Fibroblast of peridontal ligament (primary cell): ENCODE results near the gene CAMSAP3.

Experiments
- DNase-seq: peaks from one replicate; pipeline ENCODE4 v3.0.0-alpha.2; 2010; ENCODE audit errors: extremely low read depth

The CAMSAP3 gene

DNA sequence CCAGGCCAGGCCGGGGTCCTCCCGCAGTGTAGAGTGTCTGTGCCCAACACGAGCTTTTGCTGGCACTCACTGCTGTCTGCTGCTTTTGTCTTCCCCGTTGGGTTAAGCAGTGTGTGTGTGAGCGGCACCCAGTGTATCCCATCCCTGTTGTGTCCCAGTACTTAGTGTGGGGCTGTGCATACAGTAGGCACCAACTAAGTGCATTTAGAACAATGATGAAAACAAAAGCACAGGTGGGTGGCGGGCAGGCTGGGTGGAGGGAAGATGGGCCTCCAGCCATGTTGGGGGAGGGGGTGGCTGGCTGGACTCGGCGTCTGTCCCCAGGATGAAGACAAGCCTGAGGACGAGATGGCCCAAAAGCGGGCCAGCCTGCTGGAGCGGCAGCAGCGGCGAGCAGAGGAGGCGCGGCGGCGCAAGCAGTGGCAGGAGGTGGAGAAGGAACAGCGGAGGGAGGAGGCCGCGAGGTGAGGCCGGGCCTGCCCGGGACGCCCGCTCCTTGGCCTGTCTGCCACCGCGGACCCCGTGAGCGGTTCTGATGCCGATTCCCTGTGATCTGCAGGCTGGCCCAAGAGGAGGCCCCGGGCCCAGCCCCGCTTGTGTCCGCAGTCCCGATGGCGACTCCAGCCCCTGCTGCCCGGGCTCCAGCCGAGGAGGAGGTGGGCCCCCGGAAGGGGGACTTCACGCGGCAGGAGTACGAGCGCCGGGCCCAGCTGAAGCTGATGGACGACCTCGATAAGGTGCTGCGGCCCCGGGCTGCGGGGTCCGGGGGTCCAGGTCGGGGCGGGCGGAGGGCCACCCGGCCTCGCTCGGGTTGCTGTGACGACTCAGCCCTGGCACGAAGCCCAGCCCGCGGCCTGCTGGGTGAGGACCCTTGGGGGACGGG, 19.4 kb downstream of the CAMSAP3 start:
- no peak for DNase-seq

GRCh38 chr19:7617172-7617571, 21.5 kb downstream of the CAMSAP3 start:
- DNase-seq = no peak

DNA sequence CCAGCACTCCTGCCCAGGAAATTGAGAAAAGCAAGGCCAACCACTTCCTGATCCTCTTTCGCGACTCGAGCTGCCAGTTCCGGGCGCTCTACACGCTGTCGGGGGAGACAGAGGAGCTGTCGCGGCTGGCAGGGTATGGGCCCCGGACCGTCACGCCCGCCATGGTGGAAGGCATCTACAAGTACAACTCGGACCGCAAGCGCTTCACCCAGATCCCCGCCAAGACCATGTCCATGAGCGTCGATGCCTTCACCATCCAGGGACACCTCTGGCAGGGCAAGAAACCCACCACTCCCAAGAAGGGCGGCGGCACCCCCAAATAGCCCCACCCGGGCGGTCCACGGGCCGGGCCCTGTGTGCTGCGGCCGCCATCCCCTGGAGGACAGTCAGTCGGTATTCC, 22.1 kb downstream of the CAMSAP3 start:
- DNase-seq = no peak

GRCh38 chr19:7618348-7618747, 22.7 kb downstream of the CAMSAP3 start:
- no peak for DNase-seq

- DNase-seq = no peak
Measured at GRCh38 chr19:7618771-7619510, 23.3 kb downstream of the CAMSAP3 start.

DNA sequence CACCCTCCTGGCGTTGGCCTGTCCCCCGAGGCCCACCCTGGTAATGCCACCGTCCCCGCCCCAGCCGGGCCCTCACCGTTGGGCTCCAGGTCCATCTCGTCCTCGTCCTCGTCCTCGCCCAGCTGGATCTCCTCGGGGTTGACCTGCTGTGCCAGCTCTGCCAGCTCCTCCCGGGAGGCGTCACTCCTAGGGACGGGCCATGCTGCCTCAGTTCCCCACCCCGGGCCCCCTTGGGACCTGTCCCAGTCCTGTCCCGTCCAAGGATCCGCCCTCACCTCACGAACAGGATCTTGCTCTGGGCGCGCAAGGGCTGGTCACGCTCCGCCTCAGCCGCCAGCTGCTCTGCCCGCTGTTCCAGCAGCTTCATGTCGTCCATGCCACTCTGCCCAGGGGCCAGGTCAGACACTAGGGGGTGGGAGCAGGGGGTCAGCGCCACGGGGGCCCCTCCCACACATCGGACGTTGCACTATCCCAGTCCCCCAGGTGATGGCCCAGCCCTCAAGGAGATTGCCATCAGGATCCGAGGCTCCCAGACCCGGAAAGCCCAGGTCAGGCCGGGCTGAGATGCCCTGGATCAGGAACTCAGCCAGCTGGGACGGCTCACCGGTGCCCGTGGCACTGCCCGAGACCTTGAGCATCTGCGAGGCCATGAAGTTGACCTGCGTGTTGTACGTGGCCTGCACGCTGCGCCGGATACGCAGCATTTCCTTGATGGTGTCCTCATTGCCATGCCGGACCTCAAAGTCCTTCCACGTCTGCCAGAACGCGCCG, 24.2 kb downstream of the CAMSAP3 start:
- DNase-seq = no peak

- no peak for DNase-seq
Measured at GRCh38 chr19:7620442-7621412, 25.1 kb downstream of the CAMSAP3 start.

DNA sequence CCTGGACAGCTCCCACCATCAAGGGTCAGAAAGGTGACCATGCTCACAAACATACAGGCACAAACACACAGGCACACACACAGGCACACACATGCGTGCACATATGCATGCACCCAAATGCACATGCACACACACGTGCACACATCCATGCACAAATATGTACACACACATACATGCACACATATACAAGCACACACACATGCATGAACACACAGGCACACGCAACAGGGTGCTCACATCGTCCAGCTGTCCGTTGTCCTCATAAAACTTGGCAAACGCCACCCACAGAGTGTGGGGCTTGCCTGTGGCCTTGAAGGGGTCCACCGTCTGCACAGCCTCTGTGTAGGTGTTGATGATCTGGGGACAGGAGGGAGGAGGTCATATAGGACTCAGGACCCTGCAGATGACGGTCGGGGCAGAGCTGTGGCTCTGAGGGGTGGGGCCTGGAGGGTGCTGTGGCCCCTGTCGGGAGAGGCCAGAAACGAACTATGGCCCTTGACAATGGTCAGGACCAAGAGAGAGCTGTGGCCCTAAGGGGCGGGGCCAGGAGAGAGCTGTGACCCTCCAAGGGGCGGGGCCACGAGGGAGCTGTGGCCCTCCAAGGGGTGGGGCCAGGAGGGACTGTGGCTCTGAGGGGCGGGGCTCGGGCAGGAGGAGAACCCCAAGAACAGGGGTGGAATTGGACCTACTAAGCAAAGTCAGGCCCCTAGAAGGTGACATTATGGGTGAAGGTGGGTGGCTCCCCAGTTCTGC, 27.4 kb downstream of the CAMSAP3 start:
- DNase-seq = no peak

DNA sequence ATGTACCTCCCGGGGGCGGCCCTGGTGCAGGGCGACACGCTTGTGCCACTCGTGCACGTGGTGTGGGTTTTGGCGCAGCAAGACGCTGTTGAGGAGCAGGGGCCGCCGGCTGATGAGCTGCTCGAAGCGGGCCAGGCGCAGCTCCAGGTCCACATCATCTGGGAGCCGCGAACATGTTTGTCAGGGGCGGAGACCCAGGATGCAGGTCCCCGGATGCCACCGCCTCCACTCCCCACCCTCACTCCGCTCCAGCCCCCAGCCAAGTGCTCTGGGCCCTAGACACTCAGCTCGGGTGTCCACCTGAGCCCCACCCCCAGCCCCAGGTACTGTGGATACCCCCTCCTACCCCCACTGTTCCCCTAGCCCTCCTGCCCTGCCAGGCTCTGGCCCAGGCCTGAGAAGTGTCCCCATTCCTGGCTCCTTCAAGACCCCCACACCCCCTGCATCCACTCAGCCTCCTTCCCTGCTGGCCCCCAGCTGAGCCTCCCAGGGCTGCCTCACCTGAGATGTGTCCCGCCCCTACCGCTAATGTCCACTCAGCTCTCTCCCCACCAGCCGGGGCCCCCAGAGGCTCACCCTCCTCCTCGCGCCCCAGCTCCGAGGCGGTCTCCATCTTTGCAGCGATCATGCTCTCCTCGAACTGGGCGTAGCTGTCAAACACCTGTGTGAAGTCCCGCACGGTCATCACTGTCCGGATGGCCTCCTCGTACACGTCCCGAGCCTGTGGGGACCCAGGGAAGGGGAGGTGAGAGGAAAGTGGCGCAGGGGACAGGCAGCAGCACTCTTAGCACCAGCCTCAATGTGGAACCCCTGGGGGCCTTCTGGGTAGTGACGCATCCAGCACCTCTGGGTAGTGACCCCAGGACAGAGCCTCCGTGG, 28.3 kb downstream of the CAMSAP3 start:
- no peak for DNase-seq

- no peak for DNase-seq
Measured at GRCh38 chr19:7624810-7625209, 29.1 kb downstream of the CAMSAP3 start.

DNA sequence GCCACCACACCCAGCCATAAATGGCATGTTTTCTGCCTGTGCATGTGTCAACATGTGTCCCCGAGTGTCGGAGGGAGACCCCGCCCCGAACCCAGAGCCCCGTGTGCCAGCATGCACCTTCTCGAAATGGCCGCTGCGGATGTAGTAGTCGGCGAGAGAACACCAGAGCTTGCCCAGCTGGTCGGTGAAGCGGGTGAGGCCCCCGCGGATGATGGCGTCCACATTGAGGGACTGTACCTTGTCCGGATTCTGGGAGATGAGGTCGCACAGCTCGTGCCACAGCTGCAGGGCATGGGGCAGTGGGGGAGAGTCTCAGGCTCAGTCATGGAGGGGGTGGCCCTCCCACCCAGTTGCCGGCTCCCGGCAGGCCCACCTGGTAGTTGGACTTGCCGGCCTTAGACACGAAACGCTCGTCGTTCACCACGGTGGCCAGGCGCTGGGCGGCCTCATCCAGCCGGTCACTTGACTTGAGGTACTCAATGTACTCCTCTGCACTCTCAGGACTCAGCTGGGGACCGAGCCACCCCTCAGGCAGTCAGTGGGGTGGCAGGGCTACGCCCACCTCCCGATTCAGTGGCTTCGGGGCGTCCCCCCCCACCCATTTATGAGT, 30.2 kb downstream of the CAMSAP3 start:
- no peak for DNase-seq

- no peak for DNase-seq
Measured at GRCh38 chr19:7627166-7627565, 31.5 kb downstream of the CAMSAP3 start.

DNA sequence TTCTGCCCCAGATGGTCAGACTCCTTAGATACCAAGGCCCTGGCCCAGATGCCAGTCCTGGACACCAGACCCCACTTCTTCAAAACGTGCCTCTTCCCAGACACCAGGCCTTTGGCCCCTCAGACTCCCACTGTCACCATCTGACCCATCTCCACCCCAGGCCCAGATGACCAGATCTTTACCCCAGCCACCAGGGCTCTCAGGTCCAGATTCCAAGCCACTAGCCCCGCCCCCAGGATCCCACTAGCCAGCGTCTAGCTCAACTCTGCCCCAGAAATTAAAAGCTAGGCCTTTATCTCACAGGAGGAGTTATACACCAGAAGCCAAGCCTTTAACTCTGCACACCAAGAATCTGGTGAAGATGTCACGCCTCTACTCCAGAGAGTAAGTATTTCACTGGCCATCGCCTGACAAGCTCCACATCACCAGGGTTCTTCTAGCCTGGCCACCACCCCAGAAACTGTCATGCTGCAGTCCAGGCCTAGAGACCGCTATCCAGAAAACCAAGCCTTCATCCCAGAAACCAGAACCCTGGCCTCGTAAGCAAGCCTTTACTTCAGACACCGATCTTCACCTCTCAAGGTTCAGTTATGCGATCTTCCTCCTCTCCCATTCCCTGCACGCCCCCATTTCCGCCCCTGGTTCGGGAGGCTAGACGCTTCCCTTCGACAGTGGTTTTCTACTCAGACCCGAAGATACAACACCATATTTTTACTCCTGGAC, 33.1 kb downstream of the CAMSAP3 start:
- peak; percentile 4 for DNase-seq

DNA sequence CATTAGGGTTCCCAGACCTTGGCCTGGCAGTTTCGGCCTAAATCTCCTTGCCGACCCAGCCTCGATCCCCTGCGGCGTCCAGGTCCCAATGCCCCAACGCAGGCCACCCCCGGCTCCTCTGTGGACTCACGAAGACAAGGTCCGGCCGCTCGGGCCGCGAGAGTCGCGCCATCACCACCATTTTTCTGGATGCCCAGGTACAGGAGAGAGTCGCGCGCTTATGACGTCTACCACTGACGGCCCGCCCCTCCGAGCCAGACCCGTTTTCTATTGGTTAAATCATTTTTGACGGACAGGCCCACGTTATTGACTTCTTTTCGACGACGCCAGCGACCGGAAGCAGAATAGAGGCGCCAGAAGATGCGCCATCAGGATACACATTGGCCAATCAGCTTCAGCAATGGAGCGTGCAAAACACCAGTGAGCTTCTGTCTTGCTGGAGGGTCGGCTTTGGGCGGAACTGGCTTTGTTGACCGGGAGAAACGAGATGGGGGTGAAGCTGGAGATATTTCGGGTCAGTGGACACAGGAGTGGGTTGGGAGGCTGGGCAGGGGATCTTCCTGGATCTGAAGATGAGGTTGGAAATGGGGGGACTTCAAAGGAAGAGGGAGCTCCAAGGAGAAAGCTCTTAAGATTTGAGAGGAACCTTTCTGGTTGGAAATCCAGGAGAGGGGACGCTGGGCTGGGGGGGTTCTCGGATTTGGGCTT, 33.8 kb downstream of the CAMSAP3 start, which contains the start of the genes PET100 and XAB2:
Gene PET100, plus strand, starts transcription at position 447 of the 708 bp plus-strand sequence. Its CDS starts 41 bp downstream, at position 488.
Gene XAB2, minus strand, starts transcription at position 199 of the 708 bp plus-strand sequence. Its CDS starts 18 bp downstream, at position 181.
- DNase-seq = peak; percentile 99

DNA sequence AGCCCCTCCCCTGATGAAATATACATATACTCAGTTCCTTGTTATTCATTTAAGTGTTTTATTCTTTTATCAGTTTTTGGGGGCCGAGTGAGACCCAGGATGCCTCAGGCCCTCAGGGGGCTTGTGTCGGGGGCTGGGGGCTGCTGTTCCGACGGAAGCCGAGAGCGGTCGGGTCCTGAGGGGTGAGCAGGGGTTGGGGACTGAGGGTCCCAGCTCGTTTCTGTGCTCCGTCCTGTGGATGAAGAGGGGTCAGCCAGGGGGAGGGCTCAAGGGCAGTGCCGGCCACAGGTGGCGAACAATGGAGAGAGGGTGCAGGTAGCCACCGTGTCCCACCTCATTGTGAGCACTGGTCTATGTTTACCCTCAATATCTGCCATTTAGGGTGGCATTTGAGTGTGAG, 35.9 kb downstream of the CAMSAP3 start:
- no peak for DNase-seq

- no peak for DNase-seq
Measured at GRCh38 chr19:7632340-7633203, 36.9 kb downstream of the CAMSAP3 start.
